Sigmoid colon (tissue), 7 donors: ENCODE measurements around the gene MCOLN3. TPM values are rescaled to one million over a fixed set of nuclear protein-coding genes. Genes with fewer than 3 reads are reported as not detected.

Experiments
- DNase-seq: peaks from one replicate; pipeline ENCODE4 v3.0.0-alpha.2; 2019
- H3K27ac ChIP-seq, 4 donors: fragments of 200-600 bp; sonication (generic); one replicate each; pipeline ENCODE4 v1.5.1; 2016 to 2019; ENCODE audit warnings: mild to moderate bottlenecking in 1 of 4
- H3K27me3 ChIP-seq, 3 donors: fragments of 200-600 bp; sonication (generic); one replicate each; pipeline ENCODE4 v1.5.1; 2019; ENCODE audit warnings: mild to moderate bottlenecking in 1 of 3
- H3K36me3 ChIP-seq, 4 donors: fragments of 200-600 bp; sonication (generic); one replicate each; pipeline ENCODE4 v1.5.1; 2016 to 2019
- H3K4me1 ChIP-seq, 4 donors: fragments of 200-600 bp; sonication (generic); one replicate each; pipeline ENCODE4 v1.5.1; 2017 to 2019
- H3K4me3 ChIP-seq, 4 donors: fragments of 200-600 bp; sonication (generic); one replicate each; pipeline ENCODE4 v1.5.1; 2017 to 2019; ENCODE audit warnings: mild to moderate bottlenecking in 2 of 4, moderate library complexity in 1 of 4
- H3K9me3 ChIP-seq, 4 donors: fragments of 200-600 bp in 3 of 4; sonication (generic) in 3 of 4; one replicate each; pipeline versions ENCODE4 v1.5.1 to v1.6.1; 2013 to 2019
- CTCF ChIP-seq, 4 experiments: fragments of 450-650 bp in 3 of 4; fragments of 200-600 bp in 1 of 4; IDR thresholded peaks; one replicate each; pipeline ENCODE4 v1.5.1; 2016 to 2019; ENCODE audit warnings: antibody characterized with exemption in 4 of 4, mild to moderate bottlenecking in 3 of 4, moderate library complexity in 2 of 4
- EP300 ChIP-seq, 4 donors: sonication (generic); formaldehyde crosslinking; IDR thresholded peaks; one replicate each; pipeline ENCODE4 v1.6.1; 2017; ENCODE audit warnings: antibody characterized with exemption in 4 of 4
- POLR2A ChIP-seq, 2 donors: fragments of 450-650 bp; IDR thresholded peaks; one replicate each; pipeline ENCODE4 v1.6.1; 2016; ENCODE audit warnings: antibody characterized with exemption in 2 of 2, mild to moderate bottlenecking in 2 of 2, moderate library complexity in 2 of 2
- POLR2AphosphoS5 ChIP-seq, 4 donors: sonication (generic); formaldehyde crosslinking; IDR thresholded peaks; one replicate each; pipeline ENCODE4 v1.6.1; 2017; ENCODE audit warnings: antibody characterized with exemption in 4 of 4
- WGBS, 2 donors: extraction: QIAGEN DNeasy Blood & Tissue Kit; methylation state at CpG; one replicate each; pipeline ENCODE4 v1.1.7; 2013; 5-methylcytosine and 5-hydroxymethylcytosine counted together
- intact Hi-C: fragments of 100-400 bp; cut with DNase I; formaldehyde crosslinking; loops from one replicate; pipeline ENCODE4 v1.15.1; 2023
- polyA plus RNA-seq, 3 donors: library from polyadenylated mRNA; stranded (reverse); fragments of 200-250 nt; gene quantifications; one replicate each; pipeline ENCODE4 v1.2.3, GENCODE V29; 2013
- total RNA-seq, 4 donors: library from RNA; depleted of rRNA; stranded (reverse); fragments of >200 nt; gene quantifications; one replicate each; pipeline ENCODE4 v1.1.0, GENCODE V29; 2016
- donor health status: healthy with polysubstance abuse.
- donor health status: Bipolar disorder and iron deficiency.
- donor health status: healthy.

MCOLN3 gene
- total and polyA plus RNA-seq, 7 donors, result 0.23 to 10.8 (median 1.6) TPM

DNA sequence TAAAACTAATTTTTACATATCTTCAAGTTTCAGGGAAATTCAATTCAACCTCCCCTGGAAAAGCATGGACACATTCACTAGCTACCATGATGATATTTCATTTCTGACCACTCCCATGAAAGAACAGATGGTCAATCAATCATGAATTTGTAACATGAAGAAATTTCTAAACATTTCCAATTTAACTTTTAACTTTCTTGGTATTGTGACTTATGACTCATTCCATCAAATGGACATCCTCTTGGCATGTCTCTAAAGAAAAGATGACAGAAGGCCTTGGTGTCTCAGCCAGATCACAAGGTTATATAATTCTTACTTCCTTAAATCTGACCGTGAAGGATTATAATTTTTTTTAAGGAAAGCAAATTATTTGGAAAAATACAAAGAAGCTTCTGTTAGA lies 10.5 kb upstream of the MCOLN3 start:
- no peak overlapping the region for H3K4me3 ChIP-seq
- no peaks in the 10 kb centered on the region for H3K36me3 ChIP-seq
- peaks cover 0 to 10% (median 4%) of the 10 kb centered on the region in 4 donors for H3K4me1 ChIP-seq
- intact Hi-C loops, result no loop called here
- H3K27ac ChIP-seq, result no peak overlapping the region
- no peak for DNase-seq
- TF ChIP-seq CTCF (IDR thresholded peaks at IDR 0.05), result no peak
- TF ChIP-seq POLR2A (IDR thresholded peaks at IDR 0.05), result no peak
- no peak for TF ChIP-seq EP300 (IDR thresholded peaks at IDR 0.05)
- H3K27me3 ChIP-seq, result no peaks in the 10 kb centered on the region
- H3K9me3 ChIP-seq, result no peaks in the 10 kb centered on the region
- 42 to 65% methylated on average over 1 of the region's 1 CpG for WGBS, 2 donors

DNA sequence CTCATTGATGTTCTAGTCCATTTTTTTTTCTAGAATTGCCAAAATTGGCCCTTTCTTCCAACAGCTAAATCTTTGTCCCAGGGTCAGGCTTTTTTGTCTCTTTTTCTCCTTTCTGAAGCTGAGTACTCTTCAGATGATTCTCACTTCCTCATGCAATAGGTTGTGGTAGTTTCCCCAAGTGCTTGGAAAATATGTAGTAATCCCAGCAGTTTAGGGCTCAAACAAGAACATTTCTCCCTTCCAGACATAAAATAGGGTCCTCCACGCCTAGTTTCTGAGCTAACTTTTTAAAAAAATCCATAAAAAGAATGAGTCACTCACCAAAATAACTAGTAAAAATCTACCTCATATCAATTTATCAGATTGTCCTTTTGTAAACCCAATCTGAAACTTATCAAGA lies 10.0 kb upstream of the MCOLN3 start:
- H3K27me3 ChIP-seq, result no peaks in the 10 kb centered on the region
- intact Hi-C loops, result no loop called here
- no peaks in the 10 kb centered on the region for H3K9me3 ChIP-seq
- H3K36me3 ChIP-seq, result no peaks in the 10 kb centered on the region
- DNase-seq, result no peak
- WGBS, 2 donors, result 56 to 72% methylated on average over 1 of the region's 1 CpG
- no peak overlapping the region for H3K27ac ChIP-seq
- TF ChIP-seq POLR2AphosphoS5 (IDR thresholded peaks at IDR 0.05) (no peak), POLR2A (IDR thresholded peaks at IDR 0.05) (no peak), EP300 (IDR thresholded peaks at IDR 0.05) (no peak), CTCF (IDR thresholded peaks at IDR 0.05) (no peak)
- H3K4me3 ChIP-seq, result no peak overlapping the region
- H3K4me1 ChIP-seq, result peaks cover 0 to 10% (median 4%) of the 10 kb centered on the region in 4 donors

DNA sequence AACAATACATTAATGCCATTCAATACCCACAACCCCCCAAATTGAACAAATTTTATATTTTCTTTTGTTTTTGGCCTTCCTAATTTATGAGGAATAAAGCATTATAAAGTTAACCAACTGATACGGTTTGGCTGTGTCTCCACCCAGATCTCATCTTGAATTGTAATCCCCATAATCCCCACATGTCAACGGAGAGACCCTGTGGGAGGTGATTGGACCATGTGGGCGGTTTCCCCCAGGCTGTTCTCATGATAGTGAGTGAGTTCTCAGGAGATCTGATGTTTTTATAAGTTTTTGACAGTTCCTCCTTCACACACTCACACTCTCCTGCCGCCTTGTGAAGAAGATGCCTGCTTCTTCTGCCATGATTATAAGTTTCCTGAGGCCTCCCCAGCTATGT lies 6.4 kb upstream of the MCOLN3 start:
- Histone ChIP-seq H3K9me3 (no peaks in the 10 kb centered on the region), H3K4me3 (no peak overlapping the region), H3K27me3 (peaks cover 0 to 19% (median 5%) of the 10 kb centered on the region in 3 donors), H3K4me1 (no peaks in the 10 kb centered on the region), H3K36me3 (no peaks in the 10 kb centered on the region), H3K27ac (no peak overlapping the region)
- no peak for DNase-seq
- intact Hi-C loops, result no loop called here
- TF ChIP-seq POLR2AphosphoS5 (IDR thresholded peaks at IDR 0.05) (no peak), POLR2A (IDR thresholded peaks at IDR 0.05) (no peak), EP300 (IDR thresholded peaks at IDR 0.05) (no peak), CTCF (IDR thresholded peaks at IDR 0.05) (no peak)
- 77 to 82% methylated on average over 4 of the region's 4 CpGs for WGBS, 2 donors

GRCh38 chr1:85049735-85050166 lies 1.5 kb upstream of the MCOLN3 start:
- intact Hi-C loops, result no loop called here
- DNase-seq, result no peak
- 27% methylated on average over 11 of the region's 11 CpGs for WGBS, 2 donors
- TF ChIP-seq POLR2AphosphoS5 (IDR thresholded peaks at IDR 0.05) (no peak), EP300 (IDR thresholded peaks at IDR 0.05) (no peak), CTCF (IDR thresholded peaks at IDR 0.05) (no peak), POLR2A (IDR thresholded peaks at IDR 0.05) (no peak)
- no peak overlapping the region for H3K27ac ChIP-seq
- H3K27me3 ChIP-seq, result peaks cover 20 to 66% (median 27%) of the 10 kb centered on the region in 3 donors
- H3K4me3 ChIP-seq, result no peak overlapping the region
- no peaks in the 10 kb centered on the region for H3K9me3 ChIP-seq
- no peaks in the 10 kb centered on the region for H3K36me3 ChIP-seq
- H3K4me1 ChIP-seq, result peaks cover 0 to 13% (median 13%) of the 10 kb centered on the region in 4 donors
